HG03159 (cell line): ENCODE results near the gene MORN1.

Experiments used
- ATAC-seq: cut with Tn5 transposase; IDR thresholded peaks from one replicate; pipeline ENCODE4 v1.9.1; 2021; ENCODE audit warnings: mild to moderate bottlenecking, moderate library complexity; ENCODE audit not compliant: unreplicated experiment

The MORN1 gene

GRCh38 chr1:2324553-2325366 lies 66.6 kb downstream of the MORN1 start:
- ATAC-seq, result no peak

GRCh38 chr1:2323451-2323974 lies 67.8 kb downstream of the MORN1 start:
- ATAC-seq, result no peak

GRCh38 chr1:2322581-2323211 lies 68.7 kb downstream of the MORN1 start:
- ATAC-seq, result no peak

- no peak for ATAC-seq
Measured at GRCh38 chr1:2322065-2322571, 69.2 kb downstream of the MORN1 start.

- no peak for ATAC-seq
Measured at GRCh38 chr1:2320760-2321667, 70.3 kb downstream of the MORN1 start.

- no peak for ATAC-seq
Measured at GRCh38 chr1:2320006-2320405, 71.3 kb downstream of the MORN1 start.

- no peak for ATAC-seq
Measured at GRCh38 chr1:2319291-2319690, 72.1 kb downstream of the MORN1 start.

- no peak for ATAC-seq
Measured at GRCh38 chr1:2318314-2319278, 72.8 kb downstream of the MORN1 start.

GRCh38 chr1:2317230-2318065 lies 73.9 kb downstream of the MORN1 start:
- no peak for ATAC-seq

- ATAC-seq, result no peak
Measured at GRCh38 chr1:2316451-2316961, 74.8 kb downstream of the MORN1 start.

- ATAC-seq, result no peak
Measured at GRCh38 chr1:2315674-2316450, 75.5 kb downstream of the MORN1 start.

GRCh38 chr1:2314803-2315673 lies 76.3 kb downstream of the MORN1 start:
- peak; percentile 47 for ATAC-seq

GRCh38 chr1:2314273-2314802 lies 77.0 kb downstream of the MORN1 start:
- no peak for ATAC-seq

GRCh38 chr1:2313651-2314261 lies 77.6 kb downstream of the MORN1 start:
- no peak for ATAC-seq

GRCh38 chr1:2312515-2313301 lies 78.6 kb downstream of the MORN1 start:
- no peak for ATAC-seq

GRCh38 chr1:2312160-2312514 lies 79.2 kb downstream of the MORN1 start:
- no peak for ATAC-seq
